Hepatocyte (in vitro differentiated cells): ENCODE measurements around the gene UGT8. TPM values are rescaled to one million over a fixed set of nuclear protein-coding genes. Genes with fewer than 3 reads are reported as not detected.
A peak's percentile ranks its signal among the peaks of the same experiment; 100 is the strongest.

Experiments used
- DNase-seq: peaks from one replicate; pipeline ENCODE4 v3.0.0-alpha.2; 2016; ENCODE audit warnings: low spot score
- H2AFZ ChIP-seq: fragments of 200-600 bp; sonication (generic); 2 replicates; pipeline ENCODE4 v1.6.0; 2016; ENCODE audit warnings: antibody characterized with exemption, mild to moderate bottlenecking
- H3K27ac ChIP-seq: fragments of 200-600 bp; sonication (generic); 2 replicates; pipeline ENCODE4 v1.5.1; 2016; ENCODE audit warnings: mild to moderate bottlenecking
- H3K27me3 ChIP-seq: fragments of 200-600 bp; sonication (generic); 2 replicates; pipeline ENCODE4 v1.6.1; 2016
- H3K36me3 ChIP-seq: fragments of 200-600 bp; sonication (generic); replicated peaks from 2 replicates; pipeline ENCODE4 v1.5.1; 2016; ENCODE audit warnings: low read depth; ENCODE audit not compliant: insufficient read depth
- H3K4me1 ChIP-seq: fragments of 200-600 bp; sonication (generic); 2 replicates; pipeline ENCODE4 v1.5.1; 2016; ENCODE audit warnings: mild to moderate bottlenecking, moderate library complexity; ENCODE audit not compliant: insufficient read depth
- H3K4me2 ChIP-seq: fragments of 200-600 bp; sonication (generic); 2 replicates; pipeline ENCODE4 v1.6.0; 2016
- H3K4me3 ChIP-seq: fragments of 200-600 bp; sonication (generic); 2 replicates; pipeline ENCODE4 v1.5.1; 2016; ENCODE audit warnings: mild to moderate bottlenecking
- H3K79me2 ChIP-seq: fragments of 200-600 bp; sonication (generic); 2 replicates; pipeline ENCODE4 v1.6.0; 2017; ENCODE audit warnings: mild to moderate bottlenecking
- H3K9me2 ChIP-seq: fragments of 200-600 bp; sonication (generic); replicated peaks from 2 replicates; pipeline ENCODE4 v1.6.0; 2017; ENCODE audit warnings: mild to moderate bottlenecking; ENCODE audit not compliant: insufficient read depth
- H3K9me3 ChIP-seq: fragments of 200-600 bp; sonication (generic); 2 replicates; pipeline ENCODE4 v1.5.1; 2016; ENCODE audit warnings: low read depth, mild to moderate bottlenecking
- H4K20me1 ChIP-seq: fragments of 200-600 bp; sonication (generic); 2 replicates; pipeline ENCODE4 v1.6.0; 2016; ENCODE audit warnings: mild to moderate bottlenecking; ENCODE audit not compliant: insufficient read depth, poor library complexity, severe bottlenecking
- EZH2 ChIP-seq: fragments of 200-600 bp; sonication (generic); IDR thresholded peaks from 2 replicates; pipeline ENCODE4 v1.6.1; 2016; ENCODE audit warnings: antibody characterized with exemption, mild to moderate bottlenecking, borderline replicate concordance
- EZH2phosphoT487 ChIP-seq: fragments of 200-600 bp; sonication (generic); IDR thresholded peaks from one replicate; pipeline ENCODE4 v1.6.1; 2018; ENCODE audit warnings: antibody characterized with exemption, mild to moderate bottlenecking, low read depth, moderate library complexity; ENCODE audit not compliant: unreplicated experiment, severe bottlenecking
- WGBS: methylation state at CpG from one replicate; pipeline ENCODE4 v1.1.6; 2016; ENCODE audit warnings: low lambda C conversion rate; ENCODE audit errors: missing lambda C conversion rate; 5-methylcytosine and 5-hydroxymethylcytosine counted together
- polyA plus RNA-seq: library from polyadenylated mRNA; unstranded; fragments of >200 nt; fragmentation: Nextera tagmentation; extraction: Ambion mirVana; gene quantifications from 2 replicates; pipeline ENCODE4 v1.2.1, GENCODE V29; 2016
- total RNA-seq: library from RNA; depleted of rRNA; stranded (reverse); fragments of >200 nt; gene quantifications from 2 replicates; pipeline ENCODE4 v1.2.3, GENCODE V29; 2014
- TF ChIP-seq, protein P1 (sequence below): fragments of 200-600 bp; sonication (generic); IDR thresholded peaks from 2 replicates; pipeline ENCODE4 v1.5.1; 2016; ENCODE audit warnings: antibody characterized with exemption, mild to moderate bottlenecking; ENCODE audit not compliant: poor library complexity

UGT8 gene
- total and polyA plus RNA-seq, 2 experiments from 2014 or later = 17.0 to 47.2 TPM

DNA sequence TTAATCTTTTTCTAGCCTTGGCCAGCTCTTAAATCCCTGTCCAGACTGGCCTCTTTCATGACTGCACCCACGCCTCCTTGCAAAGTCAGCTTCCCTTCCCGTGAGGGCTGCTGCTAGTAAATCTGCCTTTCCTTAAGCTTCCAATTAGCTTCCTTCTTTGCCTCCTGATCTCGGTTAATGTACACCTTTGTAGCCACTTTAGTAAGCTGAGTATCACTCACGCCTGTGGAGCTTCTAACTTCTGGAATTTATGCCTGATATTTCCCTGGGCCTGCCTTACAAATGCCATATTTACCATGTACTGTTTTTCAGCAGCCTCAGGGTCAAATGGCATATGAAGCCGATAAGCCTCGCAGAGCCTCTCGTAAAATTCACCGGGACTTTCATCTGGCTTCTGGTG, 5.1 kb upstream of the UGT8 start:
- Histone ChIP-seq H3K9me3 (no peaks in the 10 kb centered on the region), H3K4me2 (peak overlapping the region; percentile 34), H3K4me3 (no peak overlapping the region), H2AFZ (no peak overlapping the region), H3K9me2 (no peaks in the 10 kb centered on the region), H3K36me3 (no peaks in the 10 kb centered on the region), H3K79me2 (no peaks in the 10 kb centered on the region), H3K27ac (peak overlapping the region; percentile 5), H4K20me1 (no peaks in the 10 kb centered on the region), H3K4me1 (peaks cover 5% of the 10 kb centered on the region), H3K27me3 (peaks cover 4% of the 10 kb centered on the region)
- WGBS = 37% methylated on average over 8 of the region's 8 CpGs
- DNase-seq = no peak
- TF ChIP-seq, protein P1, sequence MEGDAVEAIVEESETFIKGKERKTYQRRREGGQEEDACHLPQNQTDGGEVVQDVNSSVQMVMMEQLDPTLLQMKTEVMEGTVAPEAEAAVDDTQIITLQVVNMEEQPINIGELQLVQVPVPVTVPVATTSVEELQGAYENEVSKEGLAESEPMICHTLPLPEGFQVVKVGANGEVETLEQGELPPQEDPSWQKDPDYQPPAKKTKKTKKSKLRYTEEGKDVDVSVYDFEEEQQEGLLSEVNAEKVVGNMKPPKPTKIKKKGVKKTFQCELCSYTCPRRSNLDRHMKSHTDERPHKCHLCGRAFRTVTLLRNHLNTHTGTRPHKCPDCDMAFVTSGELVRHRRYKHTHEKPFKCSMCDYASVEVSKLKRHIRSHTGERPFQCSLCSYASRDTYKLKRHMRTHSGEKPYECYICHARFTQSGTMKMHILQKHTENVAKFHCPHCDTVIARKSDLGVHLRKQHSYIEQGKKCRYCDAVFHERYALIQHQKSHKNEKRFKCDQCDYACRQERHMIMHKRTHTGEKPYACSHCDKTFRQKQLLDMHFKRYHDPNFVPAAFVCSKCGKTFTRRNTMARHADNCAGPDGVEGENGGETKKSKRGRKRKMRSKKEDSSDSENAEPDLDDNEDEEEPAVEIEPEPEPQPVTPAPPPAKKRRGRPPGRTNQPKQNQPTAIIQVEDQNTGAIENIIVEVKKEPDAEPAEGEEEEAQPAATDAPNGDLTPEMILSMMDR = no peak
- TF ChIP-seq EZH2phosphoT487 = no peak
- no peak for TF ChIP-seq EZH2

GRCh38 chr4:114595207-114595606, 3.4 kb upstream of the UGT8 start:
- peaks cover 11% of the 10 kb centered on the region for H3K27me3 ChIP-seq
- peaks cover 2% of the 10 kb centered on the region for H3K79me2 ChIP-seq
- no peaks in the 10 kb centered on the region for H3K9me3 ChIP-seq
- H3K9me2 ChIP-seq = no peaks in the 10 kb centered on the region
- no peak overlapping the region for H3K4me2 ChIP-seq
- TF ChIP-seq, protein P1 = no peak
- TF ChIP-seq EZH2 (no peak), EZH2phosphoT487 (no peak)
- WGBS = 95% methylated on average over 11 of the region's 11 CpGs
- H3K4me1 ChIP-seq = peaks cover 5% of the 10 kb centered on the region
- H3K36me3 ChIP-seq = no peaks in the 10 kb centered on the region
- no peak overlapping the region for H3K4me3 ChIP-seq
- H4K20me1 ChIP-seq = no peaks in the 10 kb centered on the region
- DNase-seq = no peak
- peak overlapping the region; percentile 82 for H3K27ac ChIP-seq
- no peak overlapping the region for H2AFZ ChIP-seq

DNA sequence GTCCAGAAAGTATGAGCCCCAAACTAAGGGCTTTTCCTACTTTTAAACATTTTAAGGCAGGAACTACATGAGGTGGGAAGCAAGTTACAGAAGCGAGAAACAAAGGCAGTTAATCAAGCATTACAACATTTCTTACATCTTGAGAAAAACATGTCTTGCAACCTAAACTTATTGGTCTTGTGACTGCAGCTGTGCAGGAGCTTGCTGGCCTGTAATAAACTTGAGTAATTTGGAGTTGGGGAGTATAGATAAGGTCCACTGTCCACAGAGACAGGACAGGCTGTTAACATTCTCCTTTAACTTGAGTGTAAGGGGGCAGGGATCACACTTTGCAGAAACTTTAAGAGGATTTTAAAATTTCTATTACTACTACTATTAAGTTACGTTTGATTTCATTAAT, 2.7 kb upstream of the UGT8 start:
- peak overlapping the region; percentile 82 for H3K27ac ChIP-seq
- no peak for DNase-seq

More for the DNA sequence above, 2.7 kb upstream of the UGT8 start:
- Histone ChIP-seq H2AFZ (no peak overlapping the region), H3K4me2 (no peak overlapping the region), H3K4me3 (no peak overlapping the region), H4K20me1 (no peaks in the 10 kb centered on the region), H3K27me3 (peaks cover 11% of the 10 kb centered on the region), H3K9me2 (no peaks in the 10 kb centered on the region), H3K36me3 (no peaks in the 10 kb centered on the region), H3K4me1 (peaks cover 5% of the 10 kb centered on the region), H3K9me3 (no peaks in the 10 kb centered on the region), H3K79me2 (peaks cover 9% of the 10 kb centered on the region)
- TF ChIP-seq, protein P1 = no peak
- TF ChIP-seq EZH2phosphoT487 (no peak), EZH2 (no peak)
- 74% methylated on average over 2 of the region's 2 CpGs for WGBS
